HL-60 (cell line): ENCODE data around the gene TDG.

Experiments
- DNase-seq, 2 experiments: peaks; one replicate each; pipeline ENCODE4 v3.0.0-alpha.2; 2010 to 2020; ENCODE audit warnings: low read depth in 1 of 2, low spot score in 1 of 2
- H3K27ac ChIP-seq: fragments of 250-450 bp; sonication (Bioruptor Pico); replicated peaks from 2 replicates; pipeline ENCODE4 v1.5.1; 2020; ENCODE audit warnings: mild to moderate bottlenecking, moderate library complexity
- H3K27me3 ChIP-seq: fragments of 250-450 bp; sonication (Bioruptor Pico); 2 replicates; pipeline ENCODE4 v1.5.1; 2021; ENCODE audit warnings: mild to moderate bottlenecking, moderate library complexity; ENCODE audit not compliant: insufficient read depth, poor library complexity, severe bottlenecking
- H3K4me3 ChIP-seq: replicated peaks from 2 replicates; pipeline ENCODE4 v1.5.1; 2011; ENCODE audit warnings: mild to moderate bottlenecking, control low read depth, low read length; ENCODE audit not compliant: insufficient read depth
- CTCF ChIP-seq: IDR thresholded peaks from one replicate; pipeline ENCODE4 v1.5.1; 2011; ENCODE audit warnings: low read length, control low read depth, inconsistent platforms; ENCODE audit not compliant: insufficient read depth
- GABPA ChIP-seq: IDR thresholded peaks from 2 replicates; pipeline ENCODE4 v1.6.1; 2012; ENCODE audit warnings: low read depth
- POLR2AphosphoS5 ChIP-seq: IDR thresholded peaks from 2 replicates; pipeline ENCODE4 v1.6.1; 2012; ENCODE audit warnings: low read depth
- REST ChIP-seq: IDR thresholded peaks from 2 replicates; pipeline ENCODE4 v1.6.1; 2012; ENCODE audit warnings: low read depth; ENCODE audit not compliant: insufficient replicate concordance
- SPI1 ChIP-seq: IDR thresholded peaks from 2 replicates; pipeline ENCODE4 v1.6.1; 2012; ENCODE audit warnings: low read depth, mild to moderate bottlenecking, borderline replicate concordance

The TDG gene

GRCh38 chr12:104010121-104010520, 44.4 kb downstream of the TDG start:
- Histone ChIP-seq H3K27ac (no peak overlapping the region), H3K4me3 (no peak overlapping the region), H3K27me3 (no peaks in the 10 kb centered on the region)
- no peak for TF ChIP-seq CTCF
- TF ChIP-seq REST, result no peak
- no peak for TF ChIP-seq POLR2AphosphoS5
- TF ChIP-seq SPI1, result no peak
- TF ChIP-seq GABPA, result no peak
- no peak for DNase-seq

- TF ChIP-seq CTCF (no peak), POLR2AphosphoS5 (no peak), REST (no peak), SPI1 (no peak), GABPA (no peak)
- Histone ChIP-seq H3K27me3 (no peaks in the 10 kb centered on the region), H3K4me3 (no peak overlapping the region), H3K27ac (no peak overlapping the region)
- DNase-seq, result no peak
Measured at GRCh38 chr12:104010606-104011169, 45.0 kb downstream of the TDG start.

GRCh38 chr12:104011253-104011652, 45.6 kb downstream of the TDG start:
- TF ChIP-seq CTCF, result no peak
- no peak for TF ChIP-seq POLR2AphosphoS5
- TF ChIP-seq SPI1, result no peak
- no peak for TF ChIP-seq GABPA
- no peak for TF ChIP-seq REST
- no peak for DNase-seq
- Histone ChIP-seq H3K27me3 (no peaks in the 10 kb centered on the region), H3K27ac (no peak overlapping the region), H3K4me3 (no peak overlapping the region)
